Stimulated activated memory B cell treated with anti-CD40 and anti-IgM and Interleukin-4, amounts not matched to agents 10 μg/mL and 1 μg/mL and 100 μg/mL, for 72 hours (primary cell): ENCODE results near the gene HTT.

Experiments
- ATAC-seq: fragments of 150-1000 bp; cut with Tn5 transposase; 2 replicates; pipeline ENCODE4 v1.10.0; 2021
- H3K27ac Mint-ChIP-seq: one replicate; pipeline ENCODE4 v1.8.0; 2022; ENCODE audit warnings: mild to moderate bottlenecking, mixed read lengths
- H3K27me3 Mint-ChIP-seq: one replicate; pipeline ENCODE4 v1.8.0; 2022; ENCODE audit warnings: mixed read lengths
- H3K36me3 Mint-ChIP-seq: one replicate; pipeline ENCODE4 v1.8.0; 2022; ENCODE audit warnings: mixed read lengths
- H3K4me1 Mint-ChIP-seq: one replicate; pipeline ENCODE4 v1.8.0; 2022; ENCODE audit warnings: mixed read lengths
- H3K4me3 Mint-ChIP-seq: one replicate; pipeline ENCODE4 v1.8.0; 2022; ENCODE audit warnings: mild to moderate bottlenecking, moderate library complexity, mixed read lengths
- H3K9me3 Mint-ChIP-seq: one replicate; pipeline ENCODE4 v1.8.0; 2022; ENCODE audit warnings: mixed read lengths

HTT gene

GRCh38 chr4:3201718-3202702 lies 127.5 kb downstream of the HTT start:
- H3K4me3 Mint-ChIP-seq = no peak overlapping the region
- no peaks in the 10 kb centered on the region for H3K27me3 Mint-ChIP-seq
- no peaks in the 10 kb centered on the region for H3K9me3 Mint-ChIP-seq
- H3K27ac Mint-ChIP-seq = peak overlapping the region; percentile 50
- peaks cover 38% of the 10 kb centered on the region for H3K36me3 Mint-ChIP-seq
- H3K4me1 Mint-ChIP-seq = peaks cover 34% of the 10 kb centered on the region
- peak; percentile 80 for ATAC-seq

GRCh38 chr4:3202836-3203820 lies 128.6 kb downstream of the HTT start:
- Mint-ChIP-seq H3K36me3 (peaks cover 39% of the 10 kb centered on the region), H3K9me3 (no peaks in the 10 kb centered on the region), H3K4me3 (no peak overlapping the region), H3K27ac (peak overlapping the region; percentile 50), H3K4me1 (peaks cover 28% of the 10 kb centered on the region), H3K27me3 (no peaks in the 10 kb centered on the region)
- ATAC-seq = peak; percentile 84

- Mint-ChIP-seq H3K27ac (no peak overlapping the region), H3K9me3 (no peaks in the 10 kb centered on the region), H3K36me3 (peaks cover 47% of the 10 kb centered on the region)
These were observed 129.5 kb downstream of the HTT start for GRCh38 chr4:3203971-3204431.

GRCh38 chr4:3205995-3206394 lies 131.5 kb downstream of the HTT start:
- no peak for ATAC-seq
- Mint-ChIP-seq H3K27me3 (no peaks in the 10 kb centered on the region), H3K4me1 (peaks cover 26% of the 10 kb centered on the region), H3K9me3 (no peaks in the 10 kb centered on the region), H3K36me3 (peaks cover 64% of the 10 kb centered on the region), H3K4me3 (no peak overlapping the region), H3K27ac (no peak overlapping the region)

More at GRCh38 chr4:3203971-3204431, 129.5 kb downstream of the HTT start:
- Mint-ChIP-seq H3K4me1 (peaks cover 28% of the 10 kb centered on the region), H3K4me3 (no peak overlapping the region), H3K27me3 (no peaks in the 10 kb centered on the region)
- ATAC-seq = no peak

GRCh38 chr4:3206439-3207100 lies 132.1 kb downstream of the HTT start:
- H3K27me3 Mint-ChIP-seq = no peaks in the 10 kb centered on the region
- peaks cover 20% of the 10 kb centered on the region for H3K4me1 Mint-ChIP-seq
- H3K4me3 Mint-ChIP-seq = no peak overlapping the region
- no peaks in the 10 kb centered on the region for H3K9me3 Mint-ChIP-seq
- H3K27ac Mint-ChIP-seq = no peak overlapping the region
- ATAC-seq = no peak
- H3K36me3 Mint-ChIP-seq = peaks cover 64% of the 10 kb centered on the region

DNA sequence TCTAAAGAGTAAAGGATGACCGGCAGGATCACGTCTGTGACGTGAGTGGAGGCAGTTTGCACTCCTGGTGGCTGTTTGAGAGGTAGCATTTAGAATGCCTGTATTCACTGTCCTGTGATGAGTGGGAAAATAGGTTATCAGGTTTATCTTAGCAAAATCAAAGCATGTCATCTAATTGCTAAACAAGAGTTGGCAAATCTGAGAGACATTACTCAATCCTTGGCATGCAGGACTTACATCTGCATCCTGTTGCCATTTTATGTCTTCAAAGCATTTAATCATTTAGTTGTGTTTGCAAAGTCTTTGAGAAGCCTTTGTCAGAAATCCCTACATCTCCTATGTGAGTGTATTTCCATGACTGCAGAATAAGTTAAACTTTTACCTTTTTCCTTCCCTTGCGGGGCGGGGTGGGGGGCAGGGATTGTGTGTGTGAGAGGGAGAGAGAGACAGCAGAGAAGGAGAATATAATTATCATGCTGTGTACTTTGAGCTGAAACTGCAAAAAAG lies 133.1 kb downstream of the HTT start:
- H3K4me3 Mint-ChIP-seq = no peak overlapping the region

GRCh38 chr4:3208826-3209225 lies 134.3 kb downstream of the HTT start:
- Mint-ChIP-seq H3K9me3 (no peaks in the 10 kb centered on the region), H3K36me3 (peaks cover 65% of the 10 kb centered on the region), H3K4me1 (no peaks in the 10 kb centered on the region), H3K4me3 (no peak overlapping the region), H3K27ac (peak overlapping the region; percentile 14), H3K27me3 (no peaks in the 10 kb centered on the region)
- ATAC-seq = no peak

More for the DNA sequence above, 133.1 kb downstream of the HTT start:
- no peak for ATAC-seq
- Mint-ChIP-seq H3K27me3 (no peaks in the 10 kb centered on the region), H3K36me3 (peaks cover 66% of the 10 kb centered on the region), H3K4me1 (peaks cover 10% of the 10 kb centered on the region), H3K9me3 (no peaks in the 10 kb centered on the region), H3K27ac (no peak overlapping the region)

DNA sequence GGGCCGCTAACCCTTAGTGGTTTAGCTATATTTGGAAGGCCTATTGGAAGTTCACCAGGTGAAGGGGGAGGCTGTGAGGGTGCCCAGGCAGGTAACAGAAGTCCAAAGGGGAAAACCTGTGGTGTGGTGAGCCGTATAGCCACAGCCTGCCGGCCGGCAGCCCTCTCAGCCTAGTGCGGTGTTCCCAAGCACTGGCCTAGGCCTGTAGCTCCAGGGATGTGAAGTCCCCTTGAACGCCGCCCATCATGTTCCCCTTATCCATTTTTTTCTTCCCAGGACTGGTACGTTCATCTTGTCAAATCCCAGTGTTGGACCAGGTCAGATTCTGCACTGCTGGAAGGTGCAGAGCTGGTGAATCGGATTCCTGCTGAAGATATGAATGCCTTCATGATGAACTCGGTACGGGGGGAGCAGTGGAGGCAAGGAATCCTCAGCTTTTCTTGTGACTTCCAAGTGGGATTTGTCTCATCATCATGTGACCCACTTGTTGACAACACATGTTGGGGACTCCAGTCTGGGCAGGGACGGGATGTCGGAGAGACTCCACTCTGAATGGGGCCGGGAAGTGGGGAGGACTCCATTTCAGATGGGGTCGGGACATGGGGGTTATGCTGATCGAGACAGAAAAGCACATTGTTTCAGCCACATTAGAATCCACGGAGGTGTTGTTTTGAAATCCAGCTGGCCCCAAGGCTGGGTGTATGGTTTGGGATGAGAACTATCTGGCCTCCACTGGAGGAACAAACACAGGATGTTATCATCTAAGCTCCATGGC lies 135.3 kb downstream of the HTT start:
- no peaks in the 10 kb centered on the region for H3K4me1 Mint-ChIP-seq
- H3K27ac Mint-ChIP-seq = no peak overlapping the region
- H3K4me3 Mint-ChIP-seq = no peak overlapping the region
- no peaks in the 10 kb centered on the region for H3K27me3 Mint-ChIP-seq
- ATAC-seq = no peak
- H3K9me3 Mint-ChIP-seq = no peaks in the 10 kb centered on the region
- peaks cover 67% of the 10 kb centered on the region for H3K36me3 Mint-ChIP-seq

DNA sequence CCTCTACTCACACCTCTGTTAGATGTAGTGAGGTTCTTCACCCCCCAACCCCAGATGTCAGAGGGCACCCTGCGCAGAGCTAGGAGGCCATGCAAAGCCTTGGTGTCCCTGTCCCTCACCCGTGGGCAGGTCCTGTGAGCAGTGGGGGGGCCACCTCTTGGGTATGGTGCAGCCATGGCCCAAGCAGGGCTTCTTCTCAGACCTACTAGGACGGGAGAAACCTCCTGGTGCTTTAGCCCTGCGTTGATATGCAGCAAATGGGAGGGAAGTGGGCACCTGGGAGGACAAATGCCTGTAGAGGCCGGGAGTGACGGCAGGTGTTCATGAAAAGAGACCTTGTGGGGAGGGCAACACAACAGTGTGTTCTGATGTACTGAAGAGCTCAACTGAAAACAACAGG lies 136.0 kb downstream of the HTT start:
- H3K9me3 Mint-ChIP-seq = no peaks in the 10 kb centered on the region
- H3K36me3 Mint-ChIP-seq = peaks cover 74% of the 10 kb centered on the region
- H3K4me1 Mint-ChIP-seq = no peaks in the 10 kb centered on the region
- H3K27me3 Mint-ChIP-seq = no peaks in the 10 kb centered on the region
- H3K4me3 Mint-ChIP-seq = no peak overlapping the region
- ATAC-seq = no peak
- no peak overlapping the region for H3K27ac Mint-ChIP-seq

- ATAC-seq = no peak
- Mint-ChIP-seq H3K4me3 (no peak overlapping the region), H3K4me1 (no peaks in the 10 kb centered on the region), H3K9me3 (no peaks in the 10 kb centered on the region), H3K27ac (no peak overlapping the region), H3K36me3 (peaks cover 75% of the 10 kb centered on the region), H3K27me3 (no peaks in the 10 kb centered on the region)
These were observed 137.4 kb downstream of the HTT start for GRCh38 chr4:3211866-3212265.

- Mint-ChIP-seq H3K4me1 (no peaks in the 10 kb centered on the region), H3K27ac (no peak overlapping the region), H3K4me3 (no peak overlapping the region), H3K9me3 (no peaks in the 10 kb centered on the region), H3K36me3 (peaks cover 75% of the 10 kb centered on the region), H3K27me3 (no peaks in the 10 kb centered on the region)
- ATAC-seq = no peak
These were observed 138.1 kb downstream of the HTT start for GRCh38 chr4:3212391-3213105.

DNA sequence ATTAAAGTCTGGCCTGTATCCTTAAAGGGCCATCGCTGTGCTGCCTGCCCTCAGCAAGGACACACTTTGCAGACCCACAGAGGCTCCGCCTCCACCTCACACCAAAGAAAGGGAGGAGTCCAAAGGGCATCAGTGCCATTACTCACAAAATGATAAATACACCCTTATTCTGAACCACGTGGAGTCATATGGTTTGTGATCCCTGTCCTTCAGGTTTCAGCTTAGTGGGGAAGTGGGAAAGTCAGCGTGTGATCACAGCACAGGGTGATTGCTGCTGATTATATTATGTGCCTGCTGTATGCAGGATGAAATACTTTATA lies 138.6 kb downstream of the HTT start:
- Mint-ChIP-seq H3K36me3 (peaks cover 75% of the 10 kb centered on the region), H3K4me3 (no peak overlapping the region), H3K4me1 (no peaks in the 10 kb centered on the region), H3K27ac (no peak overlapping the region), H3K9me3 (no peaks in the 10 kb centered on the region), H3K27me3 (no peaks in the 10 kb centered on the region)
- no peak for ATAC-seq

DNA sequence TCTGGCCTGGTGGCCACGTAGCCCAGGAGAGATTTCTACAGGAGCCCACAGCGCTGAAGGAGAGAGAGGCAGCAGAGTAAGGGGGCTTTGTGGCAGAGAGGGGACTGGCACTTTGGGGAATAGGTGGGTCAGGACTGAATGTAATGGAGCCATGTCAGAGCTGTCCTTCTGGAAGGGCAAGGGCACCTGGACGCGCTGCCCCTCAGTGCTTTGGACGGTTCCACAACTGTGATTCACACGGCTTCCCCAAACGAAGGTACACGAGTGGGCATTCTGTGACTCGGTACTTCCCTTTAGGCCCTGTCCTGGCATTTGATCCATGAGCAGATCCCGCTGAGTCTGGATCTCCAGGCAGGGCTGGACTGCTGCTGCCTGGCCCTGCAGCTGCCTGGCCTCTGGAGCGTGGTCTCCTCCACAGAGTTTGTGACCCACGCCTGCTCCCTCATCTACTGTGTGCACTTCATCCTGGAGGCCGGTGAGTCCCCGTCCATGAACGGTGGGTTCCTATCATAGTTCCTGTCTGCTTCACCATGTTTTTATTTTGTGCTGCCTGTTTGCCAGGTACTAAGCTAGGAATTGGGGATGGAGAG lies 139.3 kb downstream of the HTT start:
- H3K9me3 Mint-ChIP-seq = no peaks in the 10 kb centered on the region
- no peak for ATAC-seq
- no peak overlapping the region for H3K4me3 Mint-ChIP-seq
- H3K36me3 Mint-ChIP-seq = peaks cover 75% of the 10 kb centered on the region
- no peak overlapping the region for H3K27ac Mint-ChIP-seq
- H3K27me3 Mint-ChIP-seq = no peaks in the 10 kb centered on the region
- no peaks in the 10 kb centered on the region for H3K4me1 Mint-ChIP-seq
